Suprapubic skin (tissue), 4 donors: ENCODE measurements around the gene PUS10. TPM values are rescaled to one million over a fixed set of nuclear protein-coding genes. Genes with fewer than 3 reads are reported as not detected.
"Not testable (repeated sequence)": the region's sequence is repeated elsewhere in the genome, so short reads cannot be mapped to it uniquely, and the experiment has no call there.

Experiments used
- DNase-seq, 2 donors: peaks; one replicate each; pipeline ENCODE4 v3.0.0-alpha.2; 2019; ENCODE audit warnings: low spot score in 2 of 2
- H3K27ac ChIP-seq: fragments of 200-600 bp; sonication (generic); one replicate; pipeline ENCODE4 v1.5.1; 2019
- H3K27me3 ChIP-seq: fragments of 200-600 bp; sonication (generic); one replicate; pipeline ENCODE4 v1.5.1; 2019
- H3K36me3 ChIP-seq: fragments of 200-600 bp; sonication (generic); one replicate; pipeline ENCODE4 v1.5.1; 2019
- H3K4me1 ChIP-seq: fragments of 200-600 bp; sonication (generic); one replicate; pipeline ENCODE4 v1.5.1; 2019
- H3K4me3 ChIP-seq: fragments of 200-600 bp; sonication (generic); one replicate; pipeline ENCODE4 v1.5.1; 2019; ENCODE audit warnings: mild to moderate bottlenecking
- H3K9me3 ChIP-seq: fragments of 200-600 bp; sonication (generic); one replicate; pipeline ENCODE4 v1.5.1; 2019
- EP300 ChIP-seq: sonication (generic); formaldehyde crosslinking; IDR thresholded peaks from one replicate; pipeline ENCODE4 v1.6.1; 2017; ENCODE audit warnings: antibody characterized with exemption
- POLR2A ChIP-seq, 2 donors: fragments of 450-650 bp; IDR thresholded peaks; one replicate each; pipeline ENCODE4 v1.6.1; 2017; ENCODE audit warnings: antibody characterized with exemption in 2 of 2, mild to moderate bottlenecking in 2 of 2, moderate library complexity in 2 of 2
- POLR2AphosphoS5 ChIP-seq, 3 donors: sonication (generic); formaldehyde crosslinking; IDR thresholded peaks; one replicate each; pipeline ENCODE4 v1.6.1; 2017; ENCODE audit warnings: antibody characterized with exemption in 3 of 3
- WGBS: methylation state at CpG from one replicate; pipeline ENCODE4 v1.1.5; 2018; 5-methylcytosine and 5-hydroxymethylcytosine counted together
- total RNA-seq, 4 donors: library from RNA; depleted of rRNA; stranded (reverse); fragments of >200 nt; gene quantifications; one replicate each; pipeline ENCODE4 v1.1.0, GENCODE V29; 2016
- TF ChIP-seq, protein P1 (sequence below), 2 donors: fragments of 200-600 bp in 1 of 2; fragments of 450-650 bp in 1 of 2; sonication (generic) in 1 of 2; IDR thresholded peaks; one replicate each; pipeline ENCODE4 v1.5.1; 2016 to 2019; ENCODE audit warnings: antibody characterized with exemption in 2 of 2, mild to moderate bottlenecking in 1 of 2, moderate library complexity in 1 of 2

Gene PUS10
- total RNA-seq, 4 donors from 2014 or later, result 3.3 to 14.0 (median 6.6) TPM

DNA sequence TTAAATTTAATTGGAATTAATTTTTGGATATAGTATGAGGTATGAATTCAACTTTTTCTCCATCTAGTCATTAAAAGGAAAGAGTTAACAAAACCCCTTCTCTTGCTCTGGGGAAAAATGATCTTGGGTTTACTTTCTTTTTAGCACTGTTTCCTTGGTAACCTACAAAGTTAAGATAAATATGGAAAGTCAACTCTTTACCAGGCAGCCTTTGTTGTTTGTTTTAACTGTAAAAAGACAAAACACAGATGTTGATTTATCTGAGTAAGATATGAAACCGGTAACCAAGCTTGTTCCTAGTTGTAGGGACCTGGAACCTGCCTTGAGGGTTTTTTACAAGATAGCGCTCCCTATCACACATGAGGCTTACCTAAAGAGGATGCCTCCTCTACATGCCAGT is 37.5 kb upstream of the PUS10 start:
- no peak for DNase-seq
- Histone ChIP-seq H3K4me3 (no peak overlapping the region), H3K9me3 (no peaks in the 10 kb centered on the region), H3K27ac (no peak overlapping the region), H3K27me3 (no peaks in the 10 kb centered on the region), H3K4me1 (no peaks in the 10 kb centered on the region), H3K36me3 (peaks cover 18% of the 10 kb centered on the region)
- WGBS, result 63% methylated on average over 2 of the region's 2 CpGs
- TF ChIP-seq, protein P1, sequence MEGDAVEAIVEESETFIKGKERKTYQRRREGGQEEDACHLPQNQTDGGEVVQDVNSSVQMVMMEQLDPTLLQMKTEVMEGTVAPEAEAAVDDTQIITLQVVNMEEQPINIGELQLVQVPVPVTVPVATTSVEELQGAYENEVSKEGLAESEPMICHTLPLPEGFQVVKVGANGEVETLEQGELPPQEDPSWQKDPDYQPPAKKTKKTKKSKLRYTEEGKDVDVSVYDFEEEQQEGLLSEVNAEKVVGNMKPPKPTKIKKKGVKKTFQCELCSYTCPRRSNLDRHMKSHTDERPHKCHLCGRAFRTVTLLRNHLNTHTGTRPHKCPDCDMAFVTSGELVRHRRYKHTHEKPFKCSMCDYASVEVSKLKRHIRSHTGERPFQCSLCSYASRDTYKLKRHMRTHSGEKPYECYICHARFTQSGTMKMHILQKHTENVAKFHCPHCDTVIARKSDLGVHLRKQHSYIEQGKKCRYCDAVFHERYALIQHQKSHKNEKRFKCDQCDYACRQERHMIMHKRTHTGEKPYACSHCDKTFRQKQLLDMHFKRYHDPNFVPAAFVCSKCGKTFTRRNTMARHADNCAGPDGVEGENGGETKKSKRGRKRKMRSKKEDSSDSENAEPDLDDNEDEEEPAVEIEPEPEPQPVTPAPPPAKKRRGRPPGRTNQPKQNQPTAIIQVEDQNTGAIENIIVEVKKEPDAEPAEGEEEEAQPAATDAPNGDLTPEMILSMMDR (IDR thresholded peaks at IDR 0.05), result no peak
- TF ChIP-seq EP300 (no peak), POLR2AphosphoS5 (IDR thresholded peaks at IDR 0.05) (no peak)

DNA sequence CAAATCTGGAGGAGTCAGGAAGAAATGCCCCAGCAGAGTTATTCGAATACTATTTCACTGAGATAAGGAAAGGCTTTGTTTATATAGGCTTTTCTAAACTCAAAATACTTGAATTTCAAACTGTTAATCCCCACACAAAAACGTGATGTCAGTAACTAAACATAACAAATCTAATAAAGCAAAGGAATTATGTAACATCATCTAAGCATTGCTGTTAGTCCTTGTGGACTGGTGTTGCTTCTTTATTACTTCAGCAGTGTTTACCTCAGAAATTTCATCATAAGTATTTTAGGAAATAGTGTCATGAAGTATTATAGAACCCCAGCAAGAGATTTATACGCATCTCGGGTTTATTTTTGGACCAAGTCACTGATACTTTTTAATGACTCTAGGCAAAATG is 27.9 kb upstream of the PUS10 start:
- H3K27me3 ChIP-seq, result no peaks in the 10 kb centered on the region
- H3K4me3 ChIP-seq, result no peak overlapping the region
- H3K4me1 ChIP-seq, result peaks cover 16% of the 10 kb centered on the region
- peaks cover 41% of the 10 kb centered on the region for H3K36me3 ChIP-seq
- no peak for DNase-seq
- no peak overlapping the region for H3K27ac ChIP-seq
- 60% methylated on average over 4 of the region's 4 CpGs for WGBS
- TF ChIP-seq, protein P1 (IDR thresholded peaks at IDR 0.05), result no peak
- TF ChIP-seq POLR2A (IDR thresholded peaks at IDR 0.05), result no peak
- TF ChIP-seq POLR2AphosphoS5 (IDR thresholded peaks at IDR 0.05), result no peak
- TF ChIP-seq EP300, result no peak
- H3K9me3 ChIP-seq, result no peaks in the 10 kb centered on the region

DNA sequence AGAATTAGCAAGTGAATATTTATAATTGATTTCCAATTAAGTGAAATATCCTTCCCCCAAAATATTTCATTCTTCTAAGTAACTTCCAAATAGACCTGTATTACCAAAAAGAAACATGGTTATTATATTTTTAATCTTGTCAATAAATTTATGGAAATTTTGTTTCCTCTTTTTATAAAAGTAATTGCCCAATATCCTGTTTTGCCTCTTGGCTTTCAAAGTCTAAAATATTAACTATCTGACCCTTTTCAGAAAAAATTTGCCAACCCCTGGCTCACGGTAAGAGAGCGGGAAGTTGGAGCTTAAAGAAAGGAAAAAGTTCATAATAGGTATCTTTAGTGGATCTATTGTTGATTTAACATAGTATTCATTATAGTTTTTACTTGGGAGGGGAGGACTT is 27.2 kb upstream of the PUS10 start:
- H3K27ac ChIP-seq, result no peak overlapping the region
- peaks cover 16% of the 10 kb centered on the region for H3K4me1 ChIP-seq
- TF ChIP-seq EP300, result no peak
- TF ChIP-seq, protein P1 (IDR thresholded peaks at IDR 0.05), result no peak
- TF ChIP-seq POLR2AphosphoS5 (IDR thresholded peaks at IDR 0.05), result no peak
- no peak for TF ChIP-seq POLR2A (IDR thresholded peaks at IDR 0.05)
- WGBS, result 58% methylated on average over 2 of the region's 2 CpGs
- no peaks in the 10 kb centered on the region for H3K9me3 ChIP-seq
- no peak overlapping the region for H3K4me3 ChIP-seq
- H3K36me3 ChIP-seq, result peaks cover 33% of the 10 kb centered on the region
- no peaks in the 10 kb centered on the region for H3K27me3 ChIP-seq
- DNase-seq, result no peak

DNA sequence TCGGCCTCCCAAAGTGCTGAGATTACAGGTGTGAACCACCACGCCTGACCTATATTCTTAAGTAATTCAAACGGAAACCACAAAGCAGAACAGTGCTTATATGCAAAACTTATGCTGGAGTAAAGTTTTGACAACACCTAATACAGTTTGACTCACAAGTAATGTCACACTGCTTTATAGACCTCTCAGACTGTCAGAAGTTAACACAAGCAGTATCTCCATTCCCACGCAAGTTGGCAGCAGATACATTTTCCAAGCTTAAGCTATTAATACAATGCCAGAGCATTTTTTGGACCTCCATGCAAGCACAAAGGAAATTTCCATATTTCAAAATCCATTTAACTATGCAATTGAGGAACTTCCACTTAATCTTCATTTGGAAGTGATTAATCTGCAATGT is 26.6 kb upstream of the PUS10 start:
- no peak for DNase-seq
- H3K4me3 ChIP-seq, result no peak overlapping the region
- peaks cover 16% of the 10 kb centered on the region for H3K4me1 ChIP-seq
- H3K27ac ChIP-seq, result no peak overlapping the region
- no peaks in the 10 kb centered on the region for H3K27me3 ChIP-seq
- H3K9me3 ChIP-seq, result no peaks in the 10 kb centered on the region
- peaks cover 27% of the 10 kb centered on the region for H3K36me3 ChIP-seq
- WGBS, result 76% methylated on average over 4 of the region's 4 CpGs
- TF ChIP-seq, protein P1 (IDR thresholded peaks at IDR 0.05), result no peak
- TF ChIP-seq POLR2A (IDR thresholded peaks at IDR 0.05) (no peak), POLR2AphosphoS5 (IDR thresholded peaks at IDR 0.05) (no peak), EP300 (no peak)

DNA sequence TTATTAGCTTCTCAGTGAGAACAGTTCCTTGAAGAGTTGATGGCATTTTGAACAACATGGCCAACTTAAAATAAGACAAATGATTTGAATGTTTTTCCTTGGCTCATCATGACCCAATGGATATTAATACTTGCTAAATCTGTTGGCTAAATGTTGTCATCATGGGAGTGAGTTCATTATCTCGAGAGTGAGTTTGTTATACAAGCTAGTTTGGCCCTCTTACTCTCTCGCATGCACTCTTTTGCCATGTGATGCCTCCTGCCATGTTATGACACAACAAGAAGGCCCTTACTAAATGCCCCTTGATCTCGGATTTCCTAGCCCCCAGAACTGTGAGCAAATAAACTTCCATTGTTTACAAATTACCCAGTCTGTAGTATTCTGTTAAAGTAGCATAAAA is 24.8 kb upstream of the PUS10 start:
- peaks cover 16% of the 10 kb centered on the region for H3K4me1 ChIP-seq
- peaks cover 13% of the 10 kb centered on the region for H3K36me3 ChIP-seq
- TF ChIP-seq EP300 (no peak), POLR2A (IDR thresholded peaks at IDR 0.05) (no peak)
- TF ChIP-seq, protein P1 (IDR thresholded peaks at IDR 0.05), result no peak
- H3K4me3 ChIP-seq, result no peak overlapping the region
- H3K27me3 ChIP-seq, result no peaks in the 10 kb centered on the region
- no peaks in the 10 kb centered on the region for H3K9me3 ChIP-seq
- DNase-seq, result no peak
- whole genome bisulfite sequencing, result 79% methylated on average over 3 of the region's 3 CpGs
- no peak overlapping the region for H3K27ac ChIP-seq

DNA sequence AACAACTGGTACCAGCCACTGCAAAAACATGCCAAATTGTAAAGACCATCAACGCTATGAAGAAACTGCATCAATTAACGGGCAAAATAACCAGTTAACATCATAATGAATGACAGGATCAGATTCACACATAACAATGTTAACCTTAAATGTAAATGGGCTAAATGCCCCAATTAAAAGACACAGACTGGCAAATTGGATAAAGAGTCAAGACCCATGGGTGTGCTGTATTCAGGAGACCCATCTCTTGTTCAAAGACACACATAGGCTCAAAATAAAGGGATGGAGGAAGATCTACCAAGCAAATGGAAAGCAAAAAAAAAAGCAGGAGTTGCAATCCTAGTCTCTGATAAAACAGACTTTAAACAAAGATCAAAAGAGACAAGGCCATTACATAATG is 18.6 kb upstream of the PUS10 start:
- peaks cover 37% of the 10 kb centered on the region for H3K36me3 ChIP-seq
- not testable (repeated sequence) for DNase-seq, H3K9me3 ChIP-seq, H3K4me1 ChIP-seq, H3K4me3 ChIP-seq, H3K27me3 ChIP-seq, H3K27ac ChIP-seq
- 95% methylated on average over 2 of the region's 2 CpGs for WGBS

DNA sequence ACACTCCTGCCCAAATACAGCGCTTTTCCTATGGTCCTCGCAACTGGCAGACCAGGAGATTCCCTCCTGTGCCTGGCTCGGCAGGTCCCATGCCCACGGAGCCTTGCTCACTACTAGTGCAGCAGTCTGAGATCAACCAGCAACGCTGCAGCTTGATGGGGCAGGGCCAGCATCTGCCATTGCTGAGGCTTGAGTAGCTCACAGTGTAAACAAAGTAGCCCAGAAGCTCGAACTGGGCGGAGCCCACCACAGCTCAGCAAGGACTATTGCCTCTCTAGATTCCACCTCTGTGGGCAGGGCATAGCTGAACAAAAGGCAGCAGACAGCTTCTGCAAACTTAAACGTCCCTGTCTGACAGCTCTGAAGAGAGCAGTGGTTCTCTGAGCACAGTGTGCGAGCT is 16.5 kb upstream of the PUS10 start:
- not testable (repeated sequence) for DNase-seq, H3K4me3 ChIP-seq, H3K27me3 ChIP-seq, H3K9me3 ChIP-seq, H3K27ac ChIP-seq, H3K4me1 ChIP-seq
- WGBS, result 98% methylated on average over 9 of the region's 9 CpGs
- H3K36me3 ChIP-seq, result peaks cover 41% of the 10 kb centered on the region
